Suprapubic skin (tissue), 3 donors: ENCODE data around the gene FUT2.

ENCODE experiments used
- CTCF ChIP-seq, 2 donors: fragments of 200-600 bp in 1 of 2; fragments of 450-650 bp in 1 of 2; sonication (generic) in 1 of 2; IDR thresholded peaks; one replicate each; pipeline ENCODE4 v1.5.1; 2016 to 2019; ENCODE audit warnings: antibody characterized with exemption in 2 of 2, mild to moderate bottlenecking in 1 of 2, moderate library complexity in 1 of 2
- POLR2A ChIP-seq, 2 donors: fragments of 450-650 bp; IDR thresholded peaks; one replicate each; pipeline ENCODE4 v1.6.1; 2017; ENCODE audit warnings: antibody characterized with exemption in 2 of 2, mild to moderate bottlenecking in 2 of 2, moderate library complexity in 2 of 2

GRCh38 chr19:48752496-48753365 lies 57.0 kb downstream of the FUT2 start, which contains the start of gene FUT1:
- TF ChIP-seq CTCF (IDR thresholded peaks at IDR 0.05), result no peak
- TF ChIP-seq POLR2A (IDR thresholded peaks at IDR 0.05), result no peak
